H9 (cell line): Measurements from ENCODE around the gene TMSB4Y. TPM values are rescaled to one million over a fixed set of nuclear protein-coding genes. Genes with fewer than 3 reads are reported as not detected.

Experiments used
- DNase-seq: peaks from one replicate; pipeline ENCODE4 v3.0.0-alpha.2; 2017
- H2AFZ ChIP-seq: one replicate; pipeline ENCODE4 v1.6.1; 2013; ENCODE audit warnings: mild to moderate bottlenecking, low read length, control low read depth, moderate library complexity
- H2AK5ac ChIP-seq: 2 replicates; pipeline ENCODE4 v1.6.1; 2013; ENCODE audit warnings: low read length, control low read depth, mixed read lengths; ENCODE audit not compliant: insufficient read length
- H2BK120ac ChIP-seq: one replicate; pipeline ENCODE4 v1.6.1; 2013; ENCODE audit warnings: low read depth, mild to moderate bottlenecking, low read length, control low read depth, inconsistent platforms; ENCODE audit not compliant: poor library complexity, severe bottlenecking
- H2BK12ac ChIP-seq: 2 replicates; pipeline ENCODE4 v1.6.1; 2013; ENCODE audit warnings: low read length, control low read depth, mixed read lengths, low read depth; ENCODE audit not compliant: insufficient read length
- H2BK15ac ChIP-seq: 2 replicates; pipeline ENCODE4 v1.6.1; 2013; ENCODE audit warnings: low read depth, low read length, control low read depth
- H2BK20ac ChIP-seq: one replicate; pipeline ENCODE4 v1.6.1; 2013; ENCODE audit warnings: low read depth, mild to moderate bottlenecking, low read length, control low read depth, inconsistent platforms; ENCODE audit not compliant: poor library complexity, severe bottlenecking
- H2BK5ac ChIP-seq: 2 replicates; pipeline ENCODE4 v1.6.1; 2013; ENCODE audit warnings: low read length, control low read depth, mixed read lengths; ENCODE audit not compliant: insufficient read length
- H3K14ac ChIP-seq: 2 replicates; pipeline ENCODE4 v1.6.1; 2013; ENCODE audit warnings: low read length, control low read depth; ENCODE audit not compliant: insufficient read depth
- H3K18ac ChIP-seq: 2 replicates; pipeline ENCODE4 v1.6.1; 2013; ENCODE audit warnings: low read depth, mild to moderate bottlenecking, mixed read lengths, low read length, control low read depth; ENCODE audit not compliant: insufficient read length
- H3K23ac ChIP-seq: 2 replicates; pipeline ENCODE4 v1.6.1; 2013; ENCODE audit warnings: low read length, control low read depth, mixed read lengths, low read depth; ENCODE audit not compliant: insufficient read length
- H3K23me2 ChIP-seq: 2 replicates; pipeline ENCODE4 v1.6.1; 2013; ENCODE audit warnings: low read depth, mild to moderate bottlenecking, mixed read lengths, low read length, control low read depth; ENCODE audit not compliant: insufficient read length, poor library complexity, severe bottlenecking
- H3K27ac ChIP-seq: 2 replicates; pipeline ENCODE4 v1.5.1; 2013; ENCODE audit warnings: low read length, control low read depth, mixed read lengths, low read depth; ENCODE audit not compliant: insufficient read length
- H3K27me3 ChIP-seq: 2 replicates; pipeline ENCODE4 v1.6.1; 2013; ENCODE audit warnings: low read length, control low read depth, inconsistent platforms; ENCODE audit not compliant: insufficient read depth
- H3K4ac ChIP-seq: 2 replicates; pipeline ENCODE4 v1.6.1; 2013; ENCODE audit warnings: low read depth, mild to moderate bottlenecking, control low read depth, inconsistent platforms, low read length, moderate library complexity
- H3K4me1 ChIP-seq: 2 replicates; pipeline ENCODE4 v1.6.1; 2013; ENCODE audit warnings: low read length, control low read depth, inconsistent platforms; ENCODE audit not compliant: insufficient read depth
- H3K4me2 ChIP-seq: 2 replicates; pipeline ENCODE4 v1.6.1; 2013; ENCODE audit warnings: low read length, control low read depth, mixed read lengths; ENCODE audit not compliant: insufficient read length, insufficient read depth
- H3K56ac ChIP-seq: 2 replicates; pipeline ENCODE4 v1.6.1; 2013; ENCODE audit warnings: low read depth, mild to moderate bottlenecking, mixed read lengths, low read length, control low read depth; ENCODE audit not compliant: insufficient read length
- H3K79me1 ChIP-seq: 2 replicates; pipeline ENCODE4 v1.6.1; 2013; ENCODE audit warnings: low read depth, mild to moderate bottlenecking, moderate library complexity, low read length, control low read depth, inconsistent platforms; ENCODE audit not compliant: insufficient read depth, poor library complexity, severe bottlenecking
- H3K79me2 ChIP-seq: 2 replicates; pipeline ENCODE4 v1.6.1; 2013; ENCODE audit warnings: low read length, control low read depth, inconsistent platforms; ENCODE audit not compliant: insufficient read depth
- H3K9ac ChIP-seq: 2 replicates; pipeline ENCODE4 v1.6.1; 2013; ENCODE audit warnings: low read length, control low read depth, mixed read lengths; ENCODE audit not compliant: insufficient read length; ENCODE audit errors: extremely low read depth
- H3K9me3 ChIP-seq: one replicate; pipeline ENCODE4 v1.6.1; 2013; ENCODE audit warnings: low read depth, low read length, inconsistent platforms; ENCODE audit not compliant: control insufficient read depth
- H3T11ph ChIP-seq: one replicate; pipeline ENCODE4 v1.6.1; 2013; ENCODE audit warnings: mild to moderate bottlenecking, low read length, control low read depth, inconsistent platforms
- H4K20me1 ChIP-seq: one replicate; pipeline ENCODE4 v1.6.1; 2013; ENCODE audit not compliant: control insufficient read depth, insufficient read length, insufficient read depth
- H4K5ac ChIP-seq: 2 replicates; pipeline ENCODE4 v1.6.1; 2013; ENCODE audit warnings: low read depth, mild to moderate bottlenecking, mixed read lengths, low read length, control low read depth; ENCODE audit not compliant: insufficient read length
- H4K8ac ChIP-seq: replicated peaks from 2 replicates; pipeline ENCODE4 v1.6.1; 2013; ENCODE audit warnings: low read length, control low read depth, mixed read lengths, low read depth; ENCODE audit not compliant: insufficient read length
- H4K91ac ChIP-seq: 2 replicates; pipeline ENCODE4 v1.6.1; 2013; ENCODE audit warnings: low read depth, mild to moderate bottlenecking, moderate library complexity, mixed read lengths, low read length, control low read depth; ENCODE audit not compliant: insufficient read length
- H3K27ac Mint-ChIP-seq, 3 experiments: 2 replicates in 2 of 3; 3 replicates in 1 of 3; pipeline ENCODE4 v1.8.0; 2020 to 2021; ENCODE audit warnings: mixed read lengths in 3 of 3, mild to moderate bottlenecking in 1 of 3, moderate library complexity in 1 of 3
- H3K27me3 Mint-ChIP-seq: 2 replicates; pipeline ENCODE4 v1.8.0; 2021; ENCODE audit warnings: low read depth, mild to moderate bottlenecking, moderate library complexity, mixed read lengths
- H3K36me3 Mint-ChIP-seq, 3 experiments: 2 replicates in 2 of 3; 3 replicates in 1 of 3; pipeline ENCODE4 v1.8.0; 2020 to 2021; ENCODE audit warnings: low read depth in 3 of 3, mixed read lengths in 3 of 3; ENCODE audit not compliant: insufficient read depth in 1 of 3
- H3K4me1 Mint-ChIP-seq, 2 experiments: 2 replicates each; pipeline ENCODE4 v1.8.0; 2020; ENCODE audit warnings: mixed read lengths in 2 of 2
- H3K4me3 Mint-ChIP-seq, 2 experiments: 2 replicates in 1 of 2; 3 replicates in 1 of 2; pipeline ENCODE4 v1.8.0; 2020 to 2021; ENCODE audit warnings: mild to moderate bottlenecking in 2 of 2, mixed read lengths in 2 of 2, moderate library complexity in 1 of 2
- H3K9me3 Mint-ChIP-seq, 2 experiments: 2 replicates in 1 of 2; 3 replicates in 1 of 2; pipeline ENCODE4 v1.8.0; 2020; ENCODE audit warnings: mild to moderate bottlenecking in 2 of 2, mixed read lengths in 2 of 2, moderate library complexity in 1 of 2
- WGBS: extraction: QIAGEN DNeasy Blood & Tissue Kit; methylation state at CpG from one replicate; pipeline ENCODE4 v1.1.7; 2013; ENCODE audit warnings: missing lambda C conversion rate, low lambda C conversion rate, mixed read lengths; ENCODE audit not compliant: insufficient read length; ENCODE audit errors: extremely low coverage; 5-methylcytosine and 5-hydroxymethylcytosine counted together
- total RNA-seq: library from RNA; stranded (reverse); gene quantifications from 2 replicates; pipeline ENCODE4 v1.2.1, GENCODE V29; 2021
- TF ChIP-seq, protein P1 (sequence below): fragments of 200-600 bp; sonication (generic); conservative IDR thresholded peaks from 3 replicates; pipeline ENCODE4 v1.8.0; 2021; ENCODE audit warnings: antibody characterized with exemption, mild to moderate bottlenecking

The TMSB4Y gene
- total RNA-seq, 1 experiment from 2014 or later, result not detected

GRCh38 chrY:13708038-13708437 lies 4.3 kb downstream of the TMSB4Y start:
- no peak overlapping the region for H3K4me3 Mint-ChIP-seq
- H3K4me1 ChIP-seq, result no peaks in the 10 kb centered on the region
- H3K27me3 ChIP-seq, result no peaks in the 10 kb centered on the region
- no peak overlapping the region for H3K9ac ChIP-seq
- no peak overlapping the region for H2AFZ ChIP-seq
- no peaks in the 10 kb centered on the region for H3K79me1 ChIP-seq
- H3K79me2 ChIP-seq, result no peaks in the 10 kb centered on the region
- no peak overlapping the region for H3K14ac ChIP-seq
- H3K18ac ChIP-seq, result no peak overlapping the region
- no peak overlapping the region for H2BK20ac ChIP-seq
- no peak overlapping the region for H2BK12ac ChIP-seq
- no peak overlapping the region for H3K23ac ChIP-seq
- no peak overlapping the region for H2BK120ac ChIP-seq
- H4K91ac ChIP-seq, result no peak overlapping the region
- H3K23me2 ChIP-seq, result no peaks in the 10 kb centered on the region
- H3K27ac Mint-ChIP-seq, result no peak overlapping the region
- H4K20me1 ChIP-seq, result no peaks in the 10 kb centered on the region
- no peak overlapping the region for H3K4me2 ChIP-seq
- no peak overlapping the region for H3K27ac ChIP-seq
- no peak for DNase-seq
- no peak overlapping the region for H2BK15ac ChIP-seq
- no peaks in the 10 kb centered on the region for H3K27me3 Mint-ChIP-seq
- H2AK5ac ChIP-seq, result no peak overlapping the region
- H3K36me3 Mint-ChIP-seq, result no peaks in the 10 kb centered on the region
- no peak overlapping the region for H3K56ac ChIP-seq
- H3K4ac ChIP-seq, result no peak overlapping the region
- no peak overlapping the region for H3T11ph ChIP-seq
- H2BK5ac ChIP-seq, result no peak overlapping the region
- no peak overlapping the region for H4K5ac ChIP-seq
- no CpG with 5 or more reads among the region's 1 CpG for WGBS
- no peak overlapping the region for H4K8ac ChIP-seq
- no peaks in the 10 kb centered on the region for H3K9me3 ChIP-seq
- H3K4me1 Mint-ChIP-seq, result no peaks in the 10 kb centered on the region
- no peaks in the 10 kb centered on the region for H3K9me3 Mint-ChIP-seq
- TF ChIP-seq, protein P1, sequence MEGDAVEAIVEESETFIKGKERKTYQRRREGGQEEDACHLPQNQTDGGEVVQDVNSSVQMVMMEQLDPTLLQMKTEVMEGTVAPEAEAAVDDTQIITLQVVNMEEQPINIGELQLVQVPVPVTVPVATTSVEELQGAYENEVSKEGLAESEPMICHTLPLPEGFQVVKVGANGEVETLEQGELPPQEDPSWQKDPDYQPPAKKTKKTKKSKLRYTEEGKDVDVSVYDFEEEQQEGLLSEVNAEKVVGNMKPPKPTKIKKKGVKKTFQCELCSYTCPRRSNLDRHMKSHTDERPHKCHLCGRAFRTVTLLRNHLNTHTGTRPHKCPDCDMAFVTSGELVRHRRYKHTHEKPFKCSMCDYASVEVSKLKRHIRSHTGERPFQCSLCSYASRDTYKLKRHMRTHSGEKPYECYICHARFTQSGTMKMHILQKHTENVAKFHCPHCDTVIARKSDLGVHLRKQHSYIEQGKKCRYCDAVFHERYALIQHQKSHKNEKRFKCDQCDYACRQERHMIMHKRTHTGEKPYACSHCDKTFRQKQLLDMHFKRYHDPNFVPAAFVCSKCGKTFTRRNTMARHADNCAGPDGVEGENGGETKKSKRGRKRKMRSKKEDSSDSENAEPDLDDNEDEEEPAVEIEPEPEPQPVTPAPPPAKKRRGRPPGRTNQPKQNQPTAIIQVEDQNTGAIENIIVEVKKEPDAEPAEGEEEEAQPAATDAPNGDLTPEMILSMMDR, result no peak
